Measurements from ENCODE around the gene CLHC1.
A peak's percentile ranks its signal among the peaks of the same experiment; 100 is the strongest.
"Not testable (repeated sequence)": the region's sequence is repeated elsewhere in the genome, so short reads cannot be mapped to it uniquely, and the experiment has no call there.

The CLHC1 gene

GRCh38 chr2:55143706-55144105 is 88.4 kb downstream of the CLHC1 start:
- not testable (repeated sequence) for H3K27me3 Mint-ChIP-seq

GRCh38 chr2:55142518-55142917 is 89.6 kb downstream of the CLHC1 start:
- H3K27ac Mint-ChIP-seq: no peak overlapping the region

More at GRCh38 chr2:55143706-55144105, 88.4 kb downstream of the CLHC1 start:
- not testable (repeated sequence) for H3K4me1 Mint-ChIP-seq; H3K36me3 Mint-ChIP-seq (ENCODE audit: low read depth); H3K27ac Mint-ChIP-seq; H3K9me3 Mint-ChIP-seq; H3K4me3 Mint-ChIP-seq; DNase-seq; ATAC-seq

GRCh38 chr2:55141572-55142413 is 90.3 kb downstream of the CLHC1 start:
- no peak for ATAC-seq
- Mint-ChIP-seq H3K27me3 (no peaks in the 10 kb centered on the region), H3K9me3 (peaks cover 4% of the 10 kb centered on the region), H3K27ac (no peak overlapping the region), H3K4me3 (no peak overlapping the region), H3K4me1 (peaks cover 13% of the 10 kb centered on the region), H3K36me3 (ENCODE audit: low read depth) (no peaks in the 10 kb centered on the region)
- no peak for DNase-seq

More at GRCh38 chr2:55142518-55142917, 89.6 kb downstream of the CLHC1 start:
- Mint-ChIP-seq H3K9me3 (peaks cover 4% of the 10 kb centered on the region), H3K4me3 (no peak overlapping the region), H3K36me3 (ENCODE audit: low read depth) (no peaks in the 10 kb centered on the region), H3K27me3 (no peaks in the 10 kb centered on the region), H3K4me1 (peaks cover 9% of the 10 kb centered on the region)
- ATAC-seq: no peak
- no peak for DNase-seq

GRCh38 chr2:55140316-55141219 is 91.5 kb downstream of the CLHC1 start:
- Mint-ChIP-seq H3K4me1 (peaks cover 21% of the 10 kb centered on the region), H3K9me3 (peaks cover 4% of the 10 kb centered on the region), H3K4me3 (no peak overlapping the region), H3K27me3 (no peaks in the 10 kb centered on the region), H3K27ac (no peak overlapping the region), H3K36me3 (ENCODE audit: low read depth) (no peaks in the 10 kb centered on the region)
- ATAC-seq (no peak), DNase-seq (no peak)

GRCh38 chr2:55139305-55139704 is 92.8 kb downstream of the CLHC1 start:
- DNase-seq (no peak), ATAC-seq (no peak)
- Mint-ChIP-seq H3K4me3 (no peak overlapping the region), H3K9me3 (peaks cover 4% of the 10 kb centered on the region), H3K27me3 (no peaks in the 10 kb centered on the region), H3K36me3 (ENCODE audit: low read depth) (no peaks in the 10 kb centered on the region), H3K4me1 (peaks cover 29% of the 10 kb centered on the region), H3K27ac (no peak overlapping the region)

- no peaks in the 10 kb centered on the region for H3K36me3 Mint-ChIP-seq (ENCODE audit: low read depth)
- H3K4me3 Mint-ChIP-seq: no peak overlapping the region
- H3K4me1 Mint-ChIP-seq: peaks cover 34% of the 10 kb centered on the region
- H3K9me3 Mint-ChIP-seq: peaks cover 4% of the 10 kb centered on the region
- ATAC-seq: no peak
- H3K27ac Mint-ChIP-seq: no peak overlapping the region
- no peak for DNase-seq
- H3K27me3 Mint-ChIP-seq: no peaks in the 10 kb centered on the region
Measured at GRCh38 chr2:55138882-55139229, 93.2 kb downstream of the CLHC1 start.

DNA sequence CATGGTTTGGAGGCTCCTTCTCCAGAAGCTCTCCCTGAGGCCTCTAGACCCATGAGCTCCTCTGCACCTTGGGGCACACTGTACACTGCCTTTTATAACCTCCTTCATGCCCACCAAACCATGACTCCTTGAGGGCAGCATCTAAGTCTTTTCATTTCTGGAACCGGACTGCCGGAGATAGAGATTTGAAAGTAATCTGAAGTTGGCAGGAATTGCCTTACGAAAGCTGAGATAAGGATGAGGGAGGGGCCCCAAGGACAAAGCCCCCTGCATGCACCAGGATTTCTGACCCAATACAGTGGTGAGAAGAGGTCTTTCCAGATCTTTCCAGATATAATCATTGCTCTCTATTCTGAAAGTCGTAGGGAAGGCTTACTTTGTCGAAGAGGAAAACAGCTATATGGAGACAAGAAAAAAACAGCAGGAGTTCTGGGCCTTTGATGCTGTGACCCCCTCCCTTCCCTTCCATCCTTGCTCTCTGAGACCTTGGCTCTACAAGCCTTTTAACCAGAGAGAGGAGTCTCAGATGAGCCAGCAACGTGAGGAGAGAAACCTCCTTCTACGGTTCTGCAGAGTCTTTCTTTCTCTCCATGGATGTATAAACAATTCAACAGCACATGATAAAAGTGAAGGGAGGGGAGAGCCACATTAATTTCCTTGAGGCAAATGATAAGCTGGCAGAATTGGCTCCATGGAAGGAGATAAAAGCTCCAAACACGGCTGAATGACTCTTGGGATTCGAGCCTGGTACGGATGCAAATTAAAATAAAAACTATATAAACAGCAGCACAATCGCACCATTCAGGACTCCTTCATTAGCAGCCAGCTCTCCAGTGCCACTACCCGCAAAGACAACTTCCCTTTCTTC is 93.8 kb downstream of the CLHC1 start:
- no peak overlapping the region for H3K4me3 Mint-ChIP-seq
- DNase-seq (no peak), ATAC-seq (no peak)
- no peaks in the 10 kb centered on the region for H3K27me3 Mint-ChIP-seq
- peaks cover 40% of the 10 kb centered on the region for H3K4me1 Mint-ChIP-seq
- H3K9me3 Mint-ChIP-seq: peaks cover 2% of the 10 kb centered on the region
- H3K27ac Mint-ChIP-seq: no peak overlapping the region
- no peaks in the 10 kb centered on the region for H3K36me3 Mint-ChIP-seq (ENCODE audit: low read depth)

- Mint-ChIP-seq H3K4me1 (peaks cover 41% of the 10 kb centered on the region), H3K4me3 (no peak overlapping the region), H3K9me3 (no peaks in the 10 kb centered on the region), H3K36me3 (ENCODE audit: low read depth) (no peaks in the 10 kb centered on the region), H3K27me3 (no peaks in the 10 kb centered on the region), H3K27ac (no peak overlapping the region)
- ATAC-seq (no peak), DNase-seq (no peak)
Measured at GRCh38 chr2:55137024-55137958, 94.8 kb downstream of the CLHC1 start.

DNA sequence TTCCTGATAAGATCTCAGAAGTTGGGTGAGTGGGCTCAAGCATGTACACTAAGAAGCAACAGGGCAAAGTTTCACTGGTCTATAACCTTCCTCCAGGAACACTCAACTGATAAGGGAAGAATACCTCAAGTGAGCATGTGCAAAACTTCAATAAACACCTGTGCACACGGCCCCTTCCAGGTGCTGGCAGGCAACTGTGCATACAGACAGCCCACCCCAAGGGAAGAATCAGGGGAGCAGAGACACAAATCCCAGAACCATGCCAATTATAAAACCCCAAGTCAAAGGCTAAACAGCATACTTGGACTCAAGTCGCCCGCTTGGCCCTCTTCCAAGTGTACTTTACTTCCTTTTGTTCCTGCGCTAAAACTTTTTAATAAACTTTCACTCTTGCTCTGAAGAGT is 96.0 kb downstream of the CLHC1 start:
- no peak overlapping the region for H3K4me3 Mint-ChIP-seq
- DNase-seq (no peak), ATAC-seq (no peak)
- H3K9me3 Mint-ChIP-seq: no peaks in the 10 kb centered on the region
- no peaks in the 10 kb centered on the region for H3K36me3 Mint-ChIP-seq (ENCODE audit: low read depth)
- no peaks in the 10 kb centered on the region for H3K27me3 Mint-ChIP-seq
- H3K27ac Mint-ChIP-seq: no peak overlapping the region
- peaks cover 35% of the 10 kb centered on the region for H3K4me1 Mint-ChIP-seq

- no peaks in the 10 kb centered on the region for H3K36me3 Mint-ChIP-seq (ENCODE audit: low read depth)
- no peak overlapping the region for H3K27ac Mint-ChIP-seq
- H3K27me3 Mint-ChIP-seq: no peaks in the 10 kb centered on the region
- H3K9me3 Mint-ChIP-seq: no peaks in the 10 kb centered on the region
- H3K4me1 Mint-ChIP-seq: peaks cover 33% of the 10 kb centered on the region
- ATAC-seq: no peak
- no peak overlapping the region for H3K4me3 Mint-ChIP-seq
- DNase-seq: no peak
Measured at GRCh38 chr2:55135491-55135890, 96.6 kb downstream of the CLHC1 start.

DNA sequence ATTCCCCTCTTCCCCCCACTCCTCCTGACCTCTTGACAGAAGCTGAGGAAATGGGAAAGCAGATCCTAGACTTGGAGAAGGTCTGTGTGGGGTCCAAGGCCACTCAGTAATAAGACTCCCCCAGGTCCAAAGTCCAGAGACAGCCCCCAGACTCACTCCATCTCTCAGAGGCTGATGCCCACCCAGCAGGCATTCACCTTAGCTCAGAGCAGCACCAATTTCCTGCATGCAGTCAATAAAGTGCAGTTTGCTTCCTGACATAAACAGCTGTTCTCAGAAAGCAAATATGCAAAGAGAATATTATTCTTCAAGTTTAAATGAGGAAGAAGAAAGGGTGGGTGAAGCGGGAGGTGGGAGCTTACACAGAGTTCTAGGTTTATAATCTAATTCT is 97.8 kb downstream of the CLHC1 start:
- Mint-ChIP-seq H3K4me3 (peak overlapping the region; percentile 76), H3K36me3 (ENCODE audit: low read depth) (no peaks in the 10 kb centered on the region), H3K4me1 (peaks cover 33% of the 10 kb centered on the region), H3K27me3 (no peaks in the 10 kb centered on the region), H3K9me3 (no peaks in the 10 kb centered on the region), H3K27ac (peak overlapping the region; percentile 94)
- ATAC-seq (no peak), DNase-seq (no peak)

DNA sequence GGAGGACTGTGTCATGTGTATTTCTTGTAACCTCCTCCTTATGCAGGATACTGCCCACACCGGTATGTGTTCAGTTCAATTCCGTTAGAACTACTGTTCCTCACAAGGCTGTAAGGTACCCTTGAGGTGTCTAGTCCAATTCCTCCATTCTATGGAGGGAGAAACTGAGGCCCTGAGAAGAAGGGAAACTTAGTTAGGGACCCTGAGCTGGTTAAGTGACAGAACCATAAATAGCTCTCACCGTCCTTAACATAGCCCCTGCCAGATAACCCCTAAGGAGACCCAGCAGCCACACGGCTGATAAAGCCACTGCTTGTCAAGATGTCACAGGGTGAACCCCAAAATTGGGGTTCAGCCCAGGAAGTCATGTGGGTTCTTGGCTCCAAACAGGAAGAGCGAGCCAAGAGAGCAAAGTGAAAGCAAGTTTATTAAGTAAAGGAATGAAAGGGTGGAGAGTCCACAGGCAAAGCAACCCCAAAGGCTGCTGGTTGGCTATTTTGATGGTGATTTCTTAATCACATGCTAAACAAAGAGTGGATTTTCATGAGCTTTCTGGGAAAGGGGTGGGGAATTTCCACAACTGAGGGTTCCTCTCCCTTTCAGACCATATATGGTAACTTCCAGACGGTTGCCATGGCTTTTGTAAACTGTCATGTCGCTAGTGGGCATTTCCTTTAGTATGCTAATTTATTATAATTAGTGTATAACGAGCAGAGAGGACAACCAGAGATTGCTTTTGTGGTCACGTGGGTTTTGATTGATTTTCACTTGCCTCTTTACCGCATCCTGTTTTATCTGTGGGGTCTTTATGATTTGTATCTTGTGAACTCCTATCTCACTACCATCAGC is 98.4 kb downstream of the CLHC1 start:
- ATAC-seq (peak; percentile 82), DNase-seq (peak; percentile 42)
- Mint-ChIP-seq H3K4me1 (peaks cover 33% of the 10 kb centered on the region), H3K4me3 (peak overlapping the region; percentile 76), H3K27ac (peak overlapping the region; percentile 94), H3K9me3 (no peaks in the 10 kb centered on the region), H3K27me3 (no peaks in the 10 kb centered on the region), H3K36me3 (ENCODE audit: low read depth) (no peaks in the 10 kb centered on the region)

- ATAC-seq (no peak), DNase-seq (no peak)
- Mint-ChIP-seq H3K4me3 (no peak overlapping the region), H3K4me1 (peaks cover 21% of the 10 kb centered on the region), H3K27ac (no peak overlapping the region), H3K36me3 (ENCODE audit: low read depth) (no peaks in the 10 kb centered on the region), H3K9me3 (no peaks in the 10 kb centered on the region), H3K27me3 (no peaks in the 10 kb centered on the region)
Measured at GRCh38 chr2:55130849-55131248, 101.2 kb downstream of the CLHC1 start.

Measured in activated naive CD8-positive, alpha-beta T cell treated with anti-CD3 and anti-CD28 coated beads, Interleukin-2, amount 50 U/mL, for 24 hours (primary cell).